ENCODE results near the gene OSBPL10.

OSBPL10 gene

DNA sequence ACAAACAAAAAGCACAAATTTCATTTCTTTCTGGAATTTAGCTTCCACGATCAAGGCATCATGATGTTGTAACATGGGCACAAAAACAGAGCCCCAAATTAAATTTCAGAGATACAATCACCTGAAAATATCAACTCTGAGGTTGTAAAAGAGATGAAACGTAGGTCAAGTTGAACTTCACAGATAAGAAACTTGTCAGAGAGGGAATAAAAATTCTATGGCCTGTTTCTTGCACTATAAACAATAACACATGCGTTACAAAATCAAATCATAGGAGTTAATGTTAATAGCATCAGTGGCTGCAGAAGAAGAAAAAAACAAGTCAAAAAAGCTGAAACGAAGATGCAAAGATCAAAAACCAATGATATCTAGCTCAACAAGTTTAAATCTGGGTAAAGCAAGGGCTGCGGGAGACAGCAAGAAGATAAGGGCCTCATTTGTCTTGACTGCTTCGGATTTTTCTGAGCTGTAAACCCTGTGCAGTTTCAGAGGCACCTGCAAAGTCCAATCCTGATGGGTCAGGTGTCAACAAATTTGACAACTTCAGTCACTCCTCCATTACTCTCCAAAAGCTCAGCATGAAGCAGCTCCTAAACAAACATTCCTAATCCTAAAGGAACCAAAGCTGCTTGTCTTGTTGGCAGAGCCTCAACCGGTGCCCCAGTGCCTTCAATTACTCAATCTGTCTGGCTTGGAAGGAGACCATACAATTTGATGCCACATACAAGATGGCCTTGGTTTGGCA is 228.6 kb downstream of the OSBPL10 start:
- H3K4me3 ChIP-seq (ENCODE audit: low read depth, low read length) = no peak overlapping the region
- no peak for TF ChIP-seq CTCF (IDR thresholded peaks at IDR 0.05; ENCODE audit: low read depth, low read length)

DNA sequence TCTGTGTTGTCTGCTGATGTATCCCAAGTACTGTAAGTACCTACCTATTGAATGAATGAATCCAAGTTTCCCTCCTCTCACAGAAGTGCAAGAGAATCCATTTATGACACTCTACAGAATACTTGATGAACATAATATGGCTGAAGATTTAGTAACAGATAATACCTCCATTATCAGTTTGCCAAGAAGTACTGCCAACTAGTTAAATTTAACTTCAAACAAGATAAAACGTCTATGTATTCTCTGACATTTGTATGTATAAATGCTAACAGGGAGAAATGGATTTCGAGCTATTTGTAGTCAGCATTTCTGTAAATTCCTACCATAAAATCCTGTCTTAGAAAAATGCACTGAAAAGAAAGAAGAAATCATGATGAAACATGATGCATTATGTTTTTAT is 230.7 kb downstream of the OSBPL10 start:
- TF ChIP-seq CTCF (IDR thresholded peaks at IDR 0.05; ENCODE audit: low read depth, low read length) = no peak
- H3K4me3 ChIP-seq (ENCODE audit: low read depth, low read length) = no peak overlapping the region

DNA sequence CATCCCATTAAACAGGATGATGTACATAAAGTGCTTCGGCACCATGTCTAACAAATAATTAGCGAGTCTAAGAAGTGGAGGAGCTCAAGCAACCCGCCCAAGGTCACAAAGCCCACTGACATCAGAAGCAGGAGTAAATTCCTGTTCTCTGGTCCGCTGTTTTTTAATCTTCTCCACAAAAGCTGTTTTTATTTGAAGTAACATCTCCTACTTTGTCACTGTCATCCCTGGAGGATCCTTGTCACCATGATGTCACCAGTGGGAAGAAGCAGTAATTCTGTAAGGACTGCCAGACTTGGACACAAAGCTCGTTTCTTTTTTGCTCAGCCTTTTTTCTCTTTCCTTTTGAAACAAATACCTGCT is 232.1 kb downstream of the OSBPL10 start:
- no peak for TF ChIP-seq CTCF (IDR thresholded peaks at IDR 0.05; ENCODE audit: low read depth, low read length)
- H3K4me3 ChIP-seq (ENCODE audit: low read depth, low read length) = no peak overlapping the region

- no peak for TF ChIP-seq CTCF (IDR thresholded peaks at IDR 0.05; ENCODE audit: low read depth, low read length)
Measured at GRCh38 chr3:31748281-31748932, 232.7 kb downstream of the OSBPL10 start.

GRCh38 chr3:31747785-31748184 is 233.3 kb downstream of the OSBPL10 start:
- TF ChIP-seq CTCF (IDR thresholded peaks at IDR 0.05; ENCODE audit: low read depth, low read length) = no peak

More at GRCh38 chr3:31748281-31748932, 232.7 kb downstream of the OSBPL10 start:
- no peak overlapping the region for H3K4me3 ChIP-seq (ENCODE audit: low read depth, low read length)

GRCh38 chr3:31744913-31745312 is 236.1 kb downstream of the OSBPL10 start:
- TF ChIP-seq CTCF (IDR thresholded peaks at IDR 0.05; ENCODE audit: low read depth, low read length) = no peak
- H3K4me3 ChIP-seq (ENCODE audit: low read depth, low read length) = no peak overlapping the region

More at GRCh38 chr3:31747785-31748184, 233.3 kb downstream of the OSBPL10 start:
- no peak overlapping the region for H3K4me3 ChIP-seq (ENCODE audit: low read depth, low read length)
